Common myeloid progenitor, CD34-positive (primary cell): ENCODE results near the gene ANKS4B.

ENCODE experiments used
- CTCF ChIA-PET: fragments of 350-600 bp; sonication (Branson Sonifier 250); formaldehyde crosslinking; loops from one replicate; lab custom pipeline; 2021; ENCODE audit warnings: antibody characterized with exemption; lab: Charles Lee
- POLR2A ChIA-PET: fragments of 350-600 bp; sonication (Branson Sonifier 250); formaldehyde crosslinking; loops from one replicate; lab custom pipeline; 2021; ENCODE audit warnings: antibody characterized with exemption; lab: Charles Lee
- DNase-seq, 3 donors: peaks; one replicate each; pipeline versions ENCODE4 v3.0.0 to v3.0.0-alpha.2; 2013
- H3K27ac ChIP-seq, 2 experiments: 1 replicate in 1 of 2; 2 replicates in 1 of 2; pipeline ENCODE4 v1.7.0; 2013; ENCODE audit warnings: inconsistent platforms in 2 of 2, low read length in 2 of 2, mild to moderate bottlenecking in 2 of 2, low read depth in 1 of 2, moderate library complexity in 1 of 2; ENCODE audit not compliant: severe bottlenecking in 2 of 2, insufficient read depth in 1 of 2, poor library complexity in 1 of 2
- H3K27me3 ChIP-seq, 5 experiments: replicated peaks in 2 of 5; 1 replicate in 3 of 5; 2 replicates in 2 of 5; pipeline versions ENCODE4 v1.6.1 to v1.7.0; 2013; ENCODE audit warnings: low read length in 4 of 5, mild to moderate bottlenecking in 2 of 5, moderate library complexity in 2 of 5, inconsistent platforms in 1 of 5; ENCODE audit not compliant: insufficient read depth in 5 of 5, control insufficient read depth in 4 of 5
- H3K36me3 ChIP-seq, 4 experiments: 1 replicate in 2 of 4; 2 replicates in 2 of 4; pipeline versions ENCODE4 v1.6.1 to v1.7.0; 2013; ENCODE audit warnings: low read length in 3 of 4, control low read depth in 1 of 4, mild to moderate bottlenecking in 1 of 4; ENCODE audit not compliant: control insufficient read depth in 4 of 4, insufficient read depth in 4 of 4
- H3K4me1 ChIP-seq, 4 experiments: 1 replicate in 3 of 4; 2 replicates in 1 of 4; pipeline versions ENCODE4 v1.6.1 to v1.7.1; 2013; ENCODE audit warnings: low read length in 3 of 4, mild to moderate bottlenecking in 3 of 4, control low read depth in 1 of 4, inconsistent platforms in 1 of 4, moderate library complexity in 1 of 4; ENCODE audit not compliant: control insufficient read depth in 4 of 4, insufficient read depth in 4 of 4; ENCODE audit errors: control extremely low read depth in 1 of 4
- H3K4me3 ChIP-seq, 7 experiments: 1 replicate in 4 of 7; 2 replicates in 3 of 7; pipeline versions ENCODE4 v1.5.1 to v1.7.0; 2013; ENCODE audit warnings: mild to moderate bottlenecking in 7 of 7, low read length in 6 of 7, moderate library complexity in 6 of 7, inconsistent platforms in 2 of 7, low read depth in 2 of 7, control low read depth in 1 of 7; ENCODE audit not compliant: insufficient read depth in 4 of 7, control insufficient read depth in 1 of 7; ENCODE audit errors: extremely low read depth in 1 of 7
- H3K9me3 ChIP-seq, 5 experiments: 1 replicate in 4 of 5; 2 replicates in 1 of 5; pipeline versions ENCODE4 v1.6.1 to v1.7.1; 2013; ENCODE audit warnings: low read length in 4 of 5, mild to moderate bottlenecking in 2 of 5, inconsistent platforms in 1 of 5, low read depth in 1 of 5, moderate library complexity in 1 of 5; ENCODE audit not compliant: control insufficient read depth in 4 of 5, insufficient read depth in 2 of 5; ENCODE audit errors: control extremely low read depth in 1 of 5
- WGBS: methylation state at CpG from one replicate; pipeline ENCODE4 v1.1.5; 2013; ENCODE audit not compliant: insufficient coverage; 5-methylcytosine and 5-hydroxymethylcytosine counted together

ANKS4B gene

DNA sequence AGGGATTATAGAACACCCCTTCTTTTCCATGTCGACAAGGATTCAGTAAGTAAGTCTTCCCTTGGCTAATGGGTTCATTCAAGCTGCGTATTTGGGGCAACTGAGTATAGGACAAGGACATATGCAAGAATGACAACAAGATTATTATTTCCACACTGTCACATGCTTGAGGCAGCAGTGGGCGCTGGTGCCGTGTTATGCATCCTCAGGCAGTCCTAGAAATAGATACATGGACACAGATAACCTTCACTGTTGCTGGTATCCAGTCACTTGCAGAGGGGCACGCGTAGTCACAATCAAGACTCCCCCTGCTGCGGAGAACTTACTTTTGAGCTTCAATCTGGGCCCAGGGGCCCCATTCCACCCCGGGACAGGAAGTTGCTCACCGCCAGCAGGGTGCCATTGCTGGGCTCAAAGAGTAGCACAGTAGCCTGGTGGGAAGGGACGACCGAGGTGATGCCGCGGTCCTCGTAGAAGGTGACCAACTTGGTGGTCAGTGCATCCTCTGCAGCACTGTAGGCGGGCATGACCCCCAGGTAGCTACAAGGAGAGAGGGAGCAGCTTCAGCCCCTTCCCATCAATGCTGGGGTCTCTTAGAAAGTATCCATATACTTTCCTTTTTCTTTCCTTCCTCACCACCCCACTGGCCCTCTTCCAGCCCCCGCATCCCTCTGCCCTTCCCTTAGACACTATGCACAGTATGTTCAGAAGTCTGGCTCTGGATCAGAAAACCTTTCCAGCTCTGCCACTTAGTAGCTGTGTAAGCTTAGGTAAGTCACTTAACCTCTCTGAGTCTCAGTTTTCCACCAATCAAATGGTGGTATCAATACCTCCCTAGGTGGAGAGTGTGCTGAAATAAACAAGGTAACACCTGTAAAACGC, 43.8 kb downstream of the ANKS4B start:
- POLR2A ChIA-PET: interaction anchor here (0.6 kb wide), 1 partner anchor 18 kb away, joined by 3 read pairs; no protein-coding TSS in a partner anchor
- no peak for DNase-seq
- H3K9me3 ChIP-seq: peaks cover 0 to 4% (median 3%) of the 10 kb centered on the region in 5 experiments
- CTCF ChIA-PET: interaction anchor here (0.6 to 1.8 kb wide), 9 partner anchors 9 to 503 kb away, joined by 3 to 9 read pairs (median 4); no protein-coding TSS in a partner anchor
- peak overlapping the region in 4 of 7 experiments; percentile 56 to 79 (median 68) for H3K4me3 ChIP-seq
- 80% methylated on average over 13 of the region's 17 CpGs for WGBS
- H3K36me3 ChIP-seq: no peaks in the 10 kb centered on the region
- H3K4me1 ChIP-seq: peaks cover 0 to 13% (median 7%) of the 10 kb centered on the region in 4 experiments
- H3K27me3 ChIP-seq: peaks cover 5 to 32% (median 23%) of the 10 kb centered on the region in 5 experiments
- H3K27ac ChIP-seq: no peak overlapping the region

GRCh38 chr16:21277927-21278706, 44.6 kb downstream of the ANKS4B start, which contains the start of gene CRYM:
Gene CRYM, minus strand, starts transcription at chr16:21278290. Its CDS starts 39 bp downstream, at chr16:21278251.
- peaks cover 5 to 34% (median 23%) of the 10 kb centered on the region in 5 experiments for H3K27me3 ChIP-seq

GRCh38 chr16:21279501-21279900, 46.0 kb downstream of the ANKS4B start:
- no peaks in the 10 kb centered on the region for H3K36me3 ChIP-seq
- H3K27ac ChIP-seq: no peak overlapping the region
- DNase-seq: no peak
- peaks cover 6 to 34% (median 23%) of the 10 kb centered on the region in 5 experiments for H3K27me3 ChIP-seq
- H3K9me3 ChIP-seq: peaks cover 0 to 4% (median 3%) of the 10 kb centered on the region in 5 experiments
- WGBS: 89% methylated on average over 2 of the region's 2 CpGs
- H3K4me1 ChIP-seq: peaks cover 0 to 19% (median 11%) of the 10 kb centered on the region in 4 experiments
- ChIA-PET POLR2A (no interaction called here), CTCF (interaction anchor here (1.0 to 1.6 kb wide), 4 partner anchors 21 to 92 kb away, joined by 3 to 6 read pairs (median 4); no protein-coding TSS in a partner anchor)
- H3K4me3 ChIP-seq: no peak overlapping the region

More at GRCh38 chr16:21277927-21278706, 44.6 kb downstream of the ANKS4B start, which contains the start of gene CRYM:
- Histone ChIP-seq H3K4me1 (peaks cover 0 to 13% (median 7%) of the 10 kb centered on the region in 4 experiments), H3K9me3 (peaks cover 0 to 4% (median 3%) of the 10 kb centered on the region in 5 experiments), H3K27ac (no peak within 1 kb of the TSS), H3K36me3 (no peaks in the 10 kb centered on the region), H3K4me3 (peak within 1 kb of the TSS; percentile 23 to 79 (median 56))
- ChIA-PET CTCF (interaction anchor here (0.6 to 1.8 kb wide), 9 partner anchors 10 to 504 kb away, joined by 3 to 9 read pairs (median 4); no protein-coding TSS in a partner anchor), POLR2A (interaction anchor here (0.6 kb wide), 1 partner anchor 19 kb away, joined by 3 read pairs; no protein-coding TSS in a partner anchor)
- peak; percentile 49 to 70 (median 68) for DNase-seq
- WGBS: under 1% methylated on average over 24 of the region's 46 CpGs

- H3K9me3 ChIP-seq: peaks cover 0 to 6% (median 4%) of the 10 kb centered on the region in 5 experiments
- POLR2A ChIA-PET: no interaction called here
- H3K4me3 ChIP-seq: no peak overlapping the region
- no peaks in the 10 kb centered on the region for H3K36me3 ChIP-seq
- DNase-seq: no peak
- CTCF ChIA-PET: interaction anchor here (0.7 to 1.7 kb wide), 2 partner anchors 21 to 119 kb away, joined by 3 to 5 read pairs; no protein-coding TSS in a partner anchor
- no CpG with 5 or more reads among the region's 7 CpGs for WGBS
- H3K4me1 ChIP-seq: peaks cover 0 to 19% (median 11%) of the 10 kb centered on the region in 4 experiments
- H3K27ac ChIP-seq: no peak overlapping the region
- H3K27me3 ChIP-seq: peaks cover 8 to 23% (median 18%) of the 10 kb centered on the region in 5 experiments
These were observed 48.3 kb downstream of the ANKS4B start for GRCh38 chr16:21281698-21282389.

GRCh38 chr16:21283521-21284289, 50.2 kb downstream of the ANKS4B start:
- H3K4me1 ChIP-seq: peaks cover 0 to 7% (median 3%) of the 10 kb centered on the region in 4 experiments
- CTCF ChIA-PET: interaction anchor here (0.6 to 1.5 kb wide), 5 partner anchors 10 to 87 kb away, joined by 3 to 5 read pairs (median 3); no protein-coding TSS in a partner anchor
- H3K4me3 ChIP-seq: peak overlapping the region; percentile 47 to 79 (median 70)
- peaks cover 2 to 20% (median 5%) of the 10 kb centered on the region in 5 experiments for H3K27me3 ChIP-seq
- WGBS: 1% methylated on average over 48 of the region's 67 CpGs
- H3K9me3 ChIP-seq: peaks cover 0 to 6% (median 4%) of the 10 kb centered on the region in 5 experiments
- peak; percentile 58 to 75 (median 69) for DNase-seq
- POLR2A ChIA-PET: no interaction called here
- H3K36me3 ChIP-seq: no peaks in the 10 kb centered on the region
- H3K27ac ChIP-seq: no peak overlapping the region
